ENCODE measurements around the gene STOML1. TPM values are rescaled to one million over a fixed set of nuclear protein-coding genes. Genes with fewer than 3 reads are reported as not detected.
"Not testable (repeated sequence)": the region's sequence is repeated elsewhere in the genome, so short reads cannot be mapped to it uniquely, and the experiment has no call there.

The STOML1 gene
- total RNA-seq, 1 donor from 2014 or later, result 20.3 TPM

GRCh38 chr15:73987681-73988444 lies 4.2 kb downstream of the STOML1 start:
- DNase-seq (ENCODE audit: low spot score), result no peak

GRCh38 chr15:73987250-73987649 lies 4.8 kb downstream of the STOML1 start:
- DNase-seq (ENCODE audit: low spot score), result no peak

DNA sequence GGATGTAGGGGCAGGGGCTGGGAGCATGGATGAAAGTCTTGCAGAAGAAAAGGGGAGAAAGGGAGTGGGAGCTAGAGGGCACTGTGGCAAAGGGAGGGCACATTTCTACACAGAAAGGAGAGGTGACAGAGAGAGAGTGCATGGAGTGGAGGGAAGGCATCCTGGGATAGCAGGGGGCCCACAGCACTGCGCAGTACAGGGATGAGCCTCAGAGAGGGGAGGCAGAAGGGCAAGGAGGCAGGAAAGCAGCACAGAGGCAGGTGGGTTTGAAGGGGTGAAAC lies 5.4 kb downstream of the STOML1 start:
- DNase-seq (ENCODE audit: low spot score), result no peak

DNA sequence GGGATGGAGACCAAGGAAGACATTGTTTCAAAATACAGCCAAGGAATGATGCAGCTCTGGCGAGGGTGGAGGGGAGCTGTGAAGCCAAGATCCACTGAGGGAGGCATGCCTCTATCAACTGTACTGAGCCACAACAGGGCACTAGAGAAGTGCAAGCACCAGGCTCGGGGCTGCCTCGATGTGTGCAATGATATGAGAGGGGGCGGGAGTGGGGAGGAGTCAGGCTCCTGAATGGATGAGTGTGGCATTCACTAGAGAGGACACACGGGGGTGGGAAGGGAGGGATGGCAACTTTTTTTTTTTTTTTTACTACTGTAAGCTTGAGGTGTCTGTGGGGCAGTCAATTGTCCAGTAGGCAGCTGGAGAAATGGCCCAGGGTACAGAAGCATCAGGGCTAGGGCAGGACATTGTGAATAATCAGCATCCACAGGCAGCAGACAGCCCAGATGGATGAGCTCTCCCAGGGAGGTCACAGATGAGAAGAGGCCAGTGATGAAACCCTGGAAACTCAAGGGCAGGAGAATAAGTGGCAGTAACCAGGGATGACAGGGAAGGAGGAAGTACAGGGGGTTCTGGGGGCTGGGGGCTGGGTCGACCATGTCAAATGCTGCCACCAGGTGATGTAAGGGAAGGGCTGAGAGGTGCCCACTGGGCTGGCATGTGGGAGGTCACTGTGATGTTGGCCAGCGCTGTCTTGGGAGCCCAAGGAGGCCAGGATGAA lies 5.9 kb downstream of the STOML1 start:
- DNase-seq (ENCODE audit: low spot score), result no peak

DNA sequence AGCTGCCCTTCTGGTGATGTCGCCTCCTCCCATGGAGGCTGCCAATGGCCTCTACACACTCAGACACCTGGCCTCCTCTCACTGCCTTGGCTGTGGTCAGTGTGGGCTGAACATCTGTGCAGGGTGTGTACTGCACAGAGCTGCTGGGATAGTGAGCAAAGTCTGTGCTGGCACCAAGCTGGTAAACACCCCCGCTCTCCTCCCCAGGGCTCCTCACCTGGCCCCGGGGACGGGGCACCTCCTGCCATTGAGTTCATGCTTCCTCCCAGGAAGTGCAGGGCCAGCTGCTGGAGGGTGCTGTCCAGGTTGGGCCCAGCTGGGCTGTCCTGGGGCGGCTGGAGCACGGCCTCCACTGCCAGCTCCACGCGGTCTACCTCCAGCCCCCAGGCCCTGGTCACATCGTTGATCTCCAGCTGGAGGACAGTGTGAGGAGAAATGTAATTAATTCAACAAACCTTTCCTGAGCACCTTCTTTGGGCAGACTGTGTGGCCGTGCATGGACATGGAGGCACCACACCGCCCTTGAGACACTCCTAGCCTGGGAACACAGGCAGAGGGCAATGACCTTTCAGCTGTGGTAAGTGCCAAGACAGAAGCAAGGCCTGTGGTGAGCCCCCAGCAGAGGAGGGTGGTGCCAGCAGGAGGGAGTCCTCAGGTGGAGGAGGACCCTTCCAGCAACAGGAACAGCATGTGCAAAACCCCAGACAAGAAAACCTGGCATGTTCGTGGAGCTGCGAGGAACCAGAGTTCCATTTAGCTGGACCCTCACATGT lies 6.8 kb downstream of the STOML1 start:
- DNase-seq (ENCODE audit: low spot score), result no peak

DNA sequence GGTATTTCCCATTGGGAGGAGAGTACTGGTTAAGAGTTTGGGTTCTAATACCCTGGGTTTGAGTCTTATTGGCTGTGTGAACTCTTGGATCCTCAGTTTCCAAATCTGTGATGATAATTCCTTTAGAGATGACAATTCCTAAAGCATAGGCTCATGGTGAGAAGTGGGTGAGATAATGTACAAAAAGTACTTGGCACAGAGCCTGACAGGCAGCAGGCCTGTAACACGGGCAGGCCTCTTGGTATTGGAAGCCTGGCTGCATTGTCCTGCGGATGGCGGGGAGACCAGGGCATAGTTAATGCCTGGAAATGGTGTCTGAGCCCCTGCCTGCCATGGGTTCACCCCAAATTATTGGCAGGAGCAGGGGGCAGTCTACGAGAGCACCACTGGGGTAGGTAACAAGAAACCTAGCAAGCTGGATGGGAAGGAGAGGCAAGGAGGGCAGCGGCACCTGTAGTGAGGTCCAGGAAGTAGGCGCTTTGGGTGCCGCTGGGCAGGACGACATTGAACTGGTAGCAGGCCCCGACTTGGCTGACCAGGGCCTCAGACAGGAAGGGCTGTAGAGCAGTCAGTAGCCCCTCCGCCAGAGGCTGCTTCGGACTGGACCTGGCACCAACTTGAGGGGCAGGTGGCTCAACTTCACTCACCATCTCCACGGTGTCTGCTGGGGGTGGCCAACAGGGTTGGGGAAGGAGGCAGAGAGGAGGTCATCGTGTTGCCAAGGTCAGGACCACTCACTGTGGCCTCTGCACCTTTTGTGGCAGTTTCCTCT lies 7.7 kb downstream of the STOML1 start:
- DNase-seq (ENCODE audit: low spot score), result no peak

DNA sequence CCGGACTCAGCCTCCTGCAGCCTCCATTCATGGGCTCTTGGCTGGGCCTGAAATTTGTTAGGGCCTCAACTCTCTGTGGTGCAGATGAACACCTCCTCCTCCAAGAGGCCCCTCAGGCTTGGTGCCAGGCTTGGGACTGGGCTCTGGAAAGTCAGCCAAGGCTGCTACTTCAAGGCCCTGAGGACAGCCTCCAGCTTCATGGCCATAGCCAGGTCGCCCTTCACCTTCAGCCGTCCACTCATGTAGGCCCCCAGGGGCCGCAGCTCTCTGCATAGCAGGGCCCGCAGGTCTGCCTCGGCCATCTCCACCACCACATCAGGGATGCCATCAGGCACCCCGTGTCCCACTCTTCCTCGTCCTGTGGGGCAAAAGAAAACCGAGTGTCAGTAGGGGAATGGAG lies 8.3 kb downstream of the STOML1 start:
- no peak for DNase-seq (ENCODE audit: low spot score)

DNA sequence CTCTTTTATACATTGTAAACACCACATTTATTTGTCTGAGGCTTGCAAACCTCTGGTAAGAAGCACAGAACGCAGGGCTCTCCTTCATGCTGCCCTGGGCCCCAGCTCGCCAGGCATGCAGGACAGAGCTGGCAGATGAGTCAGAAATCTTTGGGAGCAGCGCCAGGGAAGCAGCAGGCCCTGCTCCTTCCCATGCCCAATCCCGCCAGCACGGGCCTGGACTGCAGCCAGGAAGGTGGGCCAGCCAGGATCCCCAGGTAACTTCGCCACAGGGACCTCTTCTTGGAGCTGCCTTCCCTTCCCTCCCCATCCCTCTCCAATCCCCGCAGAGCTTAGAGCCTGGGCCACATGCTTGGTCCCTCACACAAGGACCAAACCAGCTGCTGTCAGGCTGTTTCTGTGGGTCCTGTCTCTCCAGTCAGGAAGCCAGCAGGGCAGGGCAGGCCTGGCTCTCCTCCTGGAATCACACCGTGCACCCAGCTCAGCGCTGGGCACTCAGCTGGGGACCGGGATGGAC lies 8.8 kb downstream of the STOML1 start:
- peak; percentile 60 for DNase-seq (ENCODE audit: low spot score)

- peak; percentile 68 for DNase-seq (ENCODE audit: low spot score)
Measured at GRCh38 chr15:73982222-73982962, 9.7 kb downstream of the STOML1 start.

DNA sequence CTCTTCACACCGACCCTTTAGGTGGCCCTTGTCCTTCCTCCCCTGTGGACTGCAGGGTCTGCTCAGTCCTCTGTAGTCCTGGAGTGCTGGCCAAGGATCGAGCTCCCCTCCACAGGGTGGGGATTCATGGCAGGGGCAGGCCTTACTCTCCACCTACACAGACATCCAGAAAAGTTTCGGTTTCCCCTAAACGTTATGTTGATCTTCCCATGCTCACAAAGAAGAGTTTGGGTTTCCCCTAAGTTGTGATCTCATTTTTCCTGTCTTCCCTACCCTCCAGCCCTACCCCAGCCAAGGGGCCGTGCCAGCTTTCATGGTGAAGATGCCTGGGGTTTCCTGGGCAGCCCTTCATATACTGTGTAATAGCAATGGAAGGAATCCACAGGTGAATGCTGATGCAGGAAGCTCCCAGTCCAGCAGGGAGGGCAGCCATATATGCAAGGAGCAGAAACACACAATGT lies 10.3 kb downstream of the STOML1 start:
- DNase-seq (ENCODE audit: low spot score), result no peak

GRCh38 chr15:73979636-73980035 lies 12.5 kb downstream of the STOML1 start:
- DNase-seq (ENCODE audit: low spot score), result no peak

- DNase-seq (ENCODE audit: low spot score), result no peak
Measured at GRCh38 chr15:73978896-73979295, 13.2 kb downstream of the STOML1 start.

- DNase-seq (ENCODE audit: low spot score), result not testable (repeated sequence)
Measured at GRCh38 chr15:73975440-73976125, 16.5 kb downstream of the STOML1 start.

GRCh38 chr15:73973683-73974200 lies 18.4 kb downstream of the STOML1 start:
- not testable (repeated sequence) for DNase-seq (ENCODE audit: low spot score)

- peak; percentile 89 for DNase-seq (ENCODE audit: low spot score)
Measured at GRCh38 chr15:73972984-73973682, 19.0 kb downstream of the STOML1 start.

DNA sequence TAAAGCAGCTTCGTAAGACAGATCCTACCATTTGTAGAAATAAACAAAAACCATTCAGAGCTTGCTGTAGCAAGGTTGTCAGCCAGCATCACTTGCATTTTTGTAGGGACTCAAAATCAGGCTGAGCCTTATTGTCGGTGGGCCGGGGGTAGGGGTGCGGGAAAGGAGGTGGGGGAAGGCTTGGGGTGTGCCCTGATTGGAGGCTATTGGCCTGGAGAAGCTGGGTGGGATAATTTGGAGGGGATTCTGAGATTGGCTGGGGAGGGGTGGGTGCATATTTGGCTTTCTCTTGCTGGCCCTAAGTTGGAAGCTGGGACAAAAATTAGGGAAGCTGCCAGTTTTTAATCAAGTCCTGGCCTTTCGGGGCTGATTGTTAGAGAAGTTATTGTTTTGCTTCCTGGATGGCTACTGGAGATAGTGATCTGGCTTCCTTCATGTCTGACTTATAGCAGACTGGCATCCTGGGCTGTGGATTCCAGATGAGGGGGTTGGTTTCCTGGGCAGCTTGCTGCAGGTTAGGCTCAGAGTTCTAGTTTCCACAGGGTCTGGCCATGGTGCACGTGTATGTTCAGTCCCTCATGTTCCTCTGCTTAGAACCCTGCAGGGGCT lies 22.8 kb downstream of the STOML1 start:
- no peak for DNase-seq (ENCODE audit: low spot score)

DNA sequence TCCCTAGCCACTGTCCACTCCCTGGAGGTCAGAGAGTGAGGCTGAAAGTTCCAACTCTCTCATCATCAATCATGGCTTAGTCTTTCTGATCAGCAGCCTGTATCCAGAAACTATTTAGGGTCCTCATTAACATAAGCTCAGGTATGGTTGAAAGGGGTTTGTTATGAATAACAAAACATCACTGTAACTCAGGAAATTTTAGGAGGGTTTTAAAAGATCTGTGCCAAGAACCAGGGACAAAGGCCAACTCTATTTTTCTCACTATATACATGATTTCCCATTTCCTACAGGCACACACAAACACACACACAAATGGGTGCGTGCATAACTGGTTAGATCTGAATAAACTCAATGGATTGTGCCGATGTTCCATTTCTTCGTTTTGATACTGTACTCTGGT lies 23.6 kb downstream of the STOML1 start:
- no peak for DNase-seq (ENCODE audit: low spot score)

GRCh38 chr15:73965758-73966113 lies 26.4 kb downstream of the STOML1 start:
- DNase-seq (ENCODE audit: low spot score), result no peak
